DND-41 (cell line): Measurements from ENCODE around the gene B4GALT5.
"Not testable (repeated sequence)": the region's sequence is repeated elsewhere in the genome, so short reads cannot be mapped to it uniquely, and the experiment has no call there.

ENCODE experiments used
- ATAC-seq: fragments of 200-7000 bp; cut with Tn5 transposase; 3 replicates; pipeline ENCODE4 v1.9.1; 2021; ENCODE audit warnings: low read depth; ENCODE audit not compliant: insufficient read depth
- DNase-seq: peaks from one replicate; pipeline ENCODE4 v3.0.0-alpha.2; 2020
- H2AFZ ChIP-seq: 2 replicates; pipeline ENCODE4 v1.6.0; 2012; ENCODE audit warnings: low read depth, low read length
- H3K27ac ChIP-seq: 2 replicates; pipeline ENCODE4 v1.5.1; 2012; ENCODE audit warnings: low read length, inconsistent platforms
- H3K27me3 ChIP-seq: fragments of 200-600 bp; sonication (generic); 2 replicates; pipeline ENCODE4 v1.6.0; 2012; ENCODE audit warnings: low read length, mild to moderate bottlenecking, inconsistent platforms; ENCODE audit not compliant: insufficient read depth, poor library complexity
- H3K36me3 ChIP-seq: 2 replicates; pipeline ENCODE4 v1.5.1; 2012; ENCODE audit warnings: low read length, inconsistent platforms; ENCODE audit not compliant: insufficient read depth
- H3K4me1 ChIP-seq: 2 replicates; pipeline ENCODE4 v1.5.1; 2012; ENCODE audit warnings: mild to moderate bottlenecking, low read length; ENCODE audit not compliant: insufficient read depth
- H3K4me2 ChIP-seq: 2 replicates; pipeline ENCODE4 v1.6.0; 2012; ENCODE audit warnings: mild to moderate bottlenecking, moderate library complexity, low read length, inconsistent platforms; ENCODE audit not compliant: insufficient read depth
- H3K4me3 ChIP-seq, 2 experiments: fragments of 200-600 bp in 1 of 2; shearing (Covaris generic) in 1 of 2; 2 replicates each; pipeline ENCODE4 v1.5.1; 2012 to 2016; ENCODE audit warnings: inconsistent platforms in 2 of 2, low read length in 2 of 2, mild to moderate bottlenecking in 2 of 2, low read depth in 1 of 2, moderate library complexity in 1 of 2
- H3K79me2 ChIP-seq: 2 replicates; pipeline ENCODE4 v1.6.0; 2012; ENCODE audit warnings: low read length, inconsistent platforms; ENCODE audit not compliant: insufficient read depth
- H3K9ac ChIP-seq: 2 replicates; pipeline ENCODE4 v1.6.0; 2012; ENCODE audit warnings: low read depth, mild to moderate bottlenecking, inconsistent platforms, low read length, moderate library complexity
- H3K9me3 ChIP-seq: 2 replicates; pipeline ENCODE4 v1.5.1; 2012; ENCODE audit warnings: low read length, moderate library complexity, mild to moderate bottlenecking, inconsistent platforms; ENCODE audit not compliant: insufficient read depth, severe bottlenecking
- H4K20me1 ChIP-seq: 2 replicates; pipeline ENCODE4 v1.6.0; 2012; ENCODE audit warnings: low read length; ENCODE audit not compliant: insufficient read depth
- EZH2 ChIP-seq: IDR thresholded peaks from 3 replicates; pipeline ENCODE4 v1.6.1; 2012; ENCODE audit warnings: borderline replicate concordance, low read depth, mild to moderate bottlenecking, moderate library complexity, low read length, inconsistent platforms; ENCODE audit not compliant: severe bottlenecking
- TF ChIP-seq, protein P1 (sequence below): IDR thresholded peaks from 2 replicates; pipeline ENCODE4 v1.5.1; 2012; ENCODE audit warnings: borderline replicate concordance, low read length, moderate library complexity, mild to moderate bottlenecking; ENCODE audit not compliant: poor library complexity, severe bottlenecking; ENCODE audit errors: extremely low read depth

B4GALT5 gene

DNA sequence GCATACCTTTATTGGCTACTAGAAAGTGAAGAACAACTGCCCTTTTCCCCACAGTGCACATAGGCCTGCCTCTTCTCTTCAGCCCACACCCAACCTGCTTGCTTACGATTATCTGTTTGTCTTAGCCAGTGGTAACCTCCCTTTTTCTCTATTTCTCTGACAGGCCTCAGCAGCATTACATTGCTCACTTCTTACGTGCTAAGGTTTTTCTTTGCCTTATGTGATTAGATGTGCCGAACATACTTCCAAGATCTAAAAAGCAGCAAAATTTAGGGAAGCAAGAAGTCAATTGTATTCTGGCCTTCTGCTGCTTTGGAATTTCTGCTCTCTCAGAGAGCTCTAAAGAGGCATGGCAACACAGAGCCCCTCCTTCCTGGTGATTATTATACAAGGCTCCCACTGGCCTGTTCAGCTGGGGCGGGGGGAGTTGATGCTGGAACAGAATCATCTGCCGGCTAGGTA is 7.0 kb downstream of the B4GALT5 start:
- H3K9me3 ChIP-seq = no peaks in the 10 kb centered on the region
- H3K27ac ChIP-seq = no peak overlapping the region
- no peak for TF ChIP-seq EZH2
- TF ChIP-seq, protein P1, sequence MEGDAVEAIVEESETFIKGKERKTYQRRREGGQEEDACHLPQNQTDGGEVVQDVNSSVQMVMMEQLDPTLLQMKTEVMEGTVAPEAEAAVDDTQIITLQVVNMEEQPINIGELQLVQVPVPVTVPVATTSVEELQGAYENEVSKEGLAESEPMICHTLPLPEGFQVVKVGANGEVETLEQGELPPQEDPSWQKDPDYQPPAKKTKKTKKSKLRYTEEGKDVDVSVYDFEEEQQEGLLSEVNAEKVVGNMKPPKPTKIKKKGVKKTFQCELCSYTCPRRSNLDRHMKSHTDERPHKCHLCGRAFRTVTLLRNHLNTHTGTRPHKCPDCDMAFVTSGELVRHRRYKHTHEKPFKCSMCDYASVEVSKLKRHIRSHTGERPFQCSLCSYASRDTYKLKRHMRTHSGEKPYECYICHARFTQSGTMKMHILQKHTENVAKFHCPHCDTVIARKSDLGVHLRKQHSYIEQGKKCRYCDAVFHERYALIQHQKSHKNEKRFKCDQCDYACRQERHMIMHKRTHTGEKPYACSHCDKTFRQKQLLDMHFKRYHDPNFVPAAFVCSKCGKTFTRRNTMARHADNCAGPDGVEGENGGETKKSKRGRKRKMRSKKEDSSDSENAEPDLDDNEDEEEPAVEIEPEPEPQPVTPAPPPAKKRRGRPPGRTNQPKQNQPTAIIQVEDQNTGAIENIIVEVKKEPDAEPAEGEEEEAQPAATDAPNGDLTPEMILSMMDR = no peak
- H3K9ac ChIP-seq = no peak overlapping the region
- DNase-seq (no peak), ATAC-seq (no peak)
- H2AFZ ChIP-seq = no peak overlapping the region
- peaks cover 59% of the 10 kb centered on the region for H4K20me1 ChIP-seq
- no peak overlapping the region for H3K4me3 ChIP-seq
- no peaks in the 10 kb centered on the region for H3K36me3 ChIP-seq
- no peak overlapping the region for H3K4me2 ChIP-seq
- peaks cover 11% of the 10 kb centered on the region for H3K4me1 ChIP-seq
- peaks cover 94% of the 10 kb centered on the region for H3K79me2 ChIP-seq
- no peaks in the 10 kb centered on the region for H3K27me3 ChIP-seq

DNA sequence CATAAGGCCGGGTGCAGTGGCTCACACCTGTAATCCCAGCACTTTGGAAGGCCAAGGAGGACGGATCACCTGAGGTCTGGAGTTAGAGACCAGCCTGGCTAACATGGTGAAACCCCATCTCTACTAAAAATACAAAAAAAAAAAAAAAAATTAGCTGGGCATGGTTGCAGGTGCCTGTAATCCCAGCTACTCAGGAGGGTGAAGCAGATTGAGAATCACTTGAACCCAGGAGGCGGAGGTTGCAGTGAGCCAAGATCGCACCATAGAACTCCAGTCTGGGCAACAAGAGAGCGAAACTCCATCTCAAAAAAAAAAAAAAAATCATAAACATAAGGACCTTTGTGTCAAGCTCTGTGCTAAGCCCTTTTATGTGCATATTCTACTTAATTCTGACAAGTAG is 7.8 kb downstream of the B4GALT5 start:
- DNase-seq, H3K36me3 ChIP-seq, H3K27ac ChIP-seq, H2AFZ ChIP-seq, H3K27me3 ChIP-seq, H3K4me1 ChIP-seq, ATAC-seq, H3K4me3 ChIP-seq, H3K9me3 ChIP-seq, H3K4me2 ChIP-seq, H3K9ac ChIP-seq: not testable (repeated sequence)
- H4K20me1 ChIP-seq = peaks cover 57% of the 10 kb centered on the region
- H3K79me2 ChIP-seq = peaks cover 94% of the 10 kb centered on the region

DNA sequence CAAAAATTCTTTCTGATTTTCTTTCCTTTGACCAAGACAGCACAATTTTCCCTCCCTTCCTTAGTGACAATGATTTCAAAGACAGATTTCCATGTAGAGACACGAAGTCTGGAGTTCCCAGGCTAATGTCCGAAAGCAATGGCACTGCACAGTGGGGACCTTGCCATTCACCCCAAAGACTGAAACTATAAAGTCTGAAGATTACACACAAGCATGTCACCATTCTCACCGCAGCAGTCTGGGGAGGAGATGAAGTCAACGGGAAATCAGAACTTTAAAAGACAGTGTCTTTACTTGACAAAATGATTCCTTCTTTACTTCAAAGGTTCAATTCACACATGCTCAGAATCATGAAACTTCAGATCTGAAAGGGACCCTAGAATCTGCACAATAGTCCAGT is 8.3 kb downstream of the B4GALT5 start:
- Histone ChIP-seq H3K36me3 (no peaks in the 10 kb centered on the region), H4K20me1 (peaks cover 53% of the 10 kb centered on the region), H3K27me3 (no peaks in the 10 kb centered on the region), H2AFZ (no peak overlapping the region), H3K79me2 (peaks cover 95% of the 10 kb centered on the region), H3K9ac (no peak overlapping the region), H3K4me1 (no peaks in the 10 kb centered on the region), H3K27ac (no peak overlapping the region), H3K9me3 (no peaks in the 10 kb centered on the region), H3K4me3 (no peak overlapping the region), H3K4me2 (no peak overlapping the region)
- no peak for DNase-seq
- no peak for TF ChIP-seq EZH2
- TF ChIP-seq, protein P1 = no peak
- no peak for ATAC-seq

DNA sequence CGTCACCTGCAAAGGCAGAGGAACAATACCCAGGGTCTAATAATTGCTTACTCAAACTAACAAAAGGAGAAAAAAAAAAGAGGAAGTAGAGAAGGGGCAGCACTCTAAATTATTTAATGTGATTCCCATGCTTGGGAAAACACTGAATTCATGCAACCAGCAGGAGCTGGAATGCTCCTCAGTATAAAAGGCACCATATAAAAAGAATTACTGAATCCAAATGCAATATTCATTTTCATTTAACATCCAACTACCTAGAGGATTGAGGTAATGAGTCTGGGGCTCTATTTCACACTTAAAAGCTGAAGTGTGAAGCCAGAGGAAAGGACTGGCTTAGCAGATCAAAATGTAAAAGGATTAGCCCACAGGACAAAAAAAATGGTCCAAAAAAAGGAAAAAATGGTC is 8.7 kb downstream of the B4GALT5 start:
- no peak overlapping the region for H2AFZ ChIP-seq
- H3K36me3 ChIP-seq = no peaks in the 10 kb centered on the region
- H3K4me3 ChIP-seq = no peak overlapping the region
- H4K20me1 ChIP-seq = peaks cover 55% of the 10 kb centered on the region
- TF ChIP-seq, protein P1 = no peak
- no peak for TF ChIP-seq EZH2
- ATAC-seq = no peak
- H3K4me2 ChIP-seq = no peak overlapping the region
- no peaks in the 10 kb centered on the region for H3K4me1 ChIP-seq
- peaks cover 97% of the 10 kb centered on the region for H3K79me2 ChIP-seq
- no peak for DNase-seq
- H3K27ac ChIP-seq = no peak overlapping the region
- H3K9me3 ChIP-seq = no peaks in the 10 kb centered on the region
- no peaks in the 10 kb centered on the region for H3K27me3 ChIP-seq
- no peak overlapping the region for H3K9ac ChIP-seq
